Limb (tissue), 2 donors: ENCODE measurements around the gene IRF4.

Experiments
- DNase-seq, 2 donors: peaks; one replicate each; pipeline ENCODE4 v3.0.0-alpha.2; 2016; ENCODE audit errors: extremely low spot score in 2 of 2

The IRF4 gene

DNA sequence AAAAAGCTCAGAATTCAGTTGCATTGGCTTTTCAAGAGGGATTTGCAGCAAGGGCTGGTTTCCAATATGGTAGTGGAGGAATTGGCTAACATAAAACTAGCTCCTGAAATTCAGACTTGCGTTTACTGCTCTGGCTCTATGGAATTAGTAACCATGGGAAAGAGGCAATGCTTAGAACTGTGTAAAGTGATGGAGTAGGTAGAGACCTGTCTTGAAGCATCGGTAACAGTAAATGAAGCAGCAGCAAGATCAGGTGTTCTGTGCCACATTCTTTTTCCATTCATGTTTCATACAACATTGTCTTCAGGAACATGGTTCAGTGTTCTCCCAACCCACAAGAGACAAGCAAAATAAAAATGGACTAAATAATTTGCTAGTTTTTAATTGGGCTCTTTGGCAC lies 6.5 kb downstream of the IRF4 start:
- DNase-seq, result no peak

DNA sequence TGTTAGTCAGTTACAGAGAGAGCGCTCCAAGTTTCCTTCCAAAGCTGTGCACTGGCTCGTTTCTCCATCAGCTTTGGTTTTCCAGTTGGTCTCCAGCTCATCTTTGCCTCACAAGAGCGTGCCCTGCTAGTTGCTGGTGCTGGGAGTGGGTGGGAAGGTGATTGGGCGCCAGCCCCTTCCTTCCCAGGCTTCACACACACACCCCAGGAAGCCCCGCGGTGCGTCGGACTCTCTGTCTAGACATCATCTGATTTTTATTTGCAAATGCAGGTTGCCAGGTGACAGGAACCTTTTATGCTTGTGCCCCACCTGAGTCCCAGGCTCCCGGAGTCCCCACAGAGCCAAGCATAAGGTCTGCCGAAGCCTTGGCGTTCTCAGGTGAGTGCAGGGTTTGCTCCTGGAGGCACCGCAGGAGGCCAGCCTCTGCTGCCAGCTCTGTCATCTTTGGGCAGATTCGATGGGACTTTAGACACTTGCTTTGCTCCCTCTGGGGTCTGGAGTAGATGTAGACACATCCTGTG lies 7.1 kb downstream of the IRF4 start:
- no peak for DNase-seq

DNA sequence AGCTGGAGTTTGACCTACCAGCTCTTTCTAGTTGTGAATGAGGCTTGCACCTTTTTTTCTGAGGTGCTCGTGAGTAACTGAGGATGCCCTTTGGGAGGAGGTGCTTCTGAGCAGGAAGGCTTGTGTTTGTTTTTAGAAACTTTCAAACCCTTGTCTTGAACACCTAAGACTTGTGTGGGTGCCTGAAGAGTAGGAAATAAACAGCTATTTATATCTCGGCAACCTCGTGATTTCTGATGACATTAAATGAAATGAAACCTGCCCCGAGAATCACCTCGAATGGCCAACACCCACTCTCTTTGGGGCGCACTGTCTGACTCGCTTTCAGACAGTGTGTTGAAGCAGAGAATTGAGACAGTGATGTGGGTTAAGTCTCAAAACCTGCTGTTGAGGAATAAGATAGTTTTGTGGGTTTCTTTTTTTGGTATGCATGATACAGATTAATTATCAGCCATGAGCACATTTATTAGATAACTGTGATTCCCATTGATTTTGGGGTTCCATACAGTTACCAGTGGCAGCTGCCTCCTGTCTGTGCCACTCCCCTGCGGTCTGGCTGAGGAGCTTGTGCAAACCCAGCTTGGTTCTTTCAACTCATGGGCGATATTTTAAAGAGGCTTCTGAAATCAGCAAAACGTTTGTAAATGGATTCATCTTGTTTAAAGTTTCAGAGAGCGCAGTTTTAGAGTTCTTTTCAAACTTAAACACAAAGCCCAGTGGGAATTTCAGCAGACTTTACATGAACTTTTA lies 8.4 kb downstream of the IRF4 start:
- DNase-seq, result no peak

DNA sequence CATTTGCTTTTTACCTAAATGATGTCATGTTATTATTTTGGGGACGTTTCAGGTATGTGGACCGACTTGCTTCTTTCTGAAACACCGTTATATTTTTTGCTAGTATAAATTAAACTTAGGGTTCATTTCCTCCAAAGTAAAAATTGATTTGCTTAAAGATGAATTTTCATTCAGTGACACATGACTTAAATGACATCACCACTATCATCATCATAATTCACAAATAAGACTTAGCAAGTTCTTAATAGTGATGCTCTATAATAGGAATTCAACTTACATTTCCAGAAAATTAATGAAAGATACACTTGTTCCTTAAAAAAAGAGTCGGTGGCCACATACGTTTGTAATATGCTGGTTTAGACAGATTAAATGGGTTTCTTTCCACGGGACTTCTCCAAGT lies 9.3 kb downstream of the IRF4 start:
- no peak for DNase-seq

DNA sequence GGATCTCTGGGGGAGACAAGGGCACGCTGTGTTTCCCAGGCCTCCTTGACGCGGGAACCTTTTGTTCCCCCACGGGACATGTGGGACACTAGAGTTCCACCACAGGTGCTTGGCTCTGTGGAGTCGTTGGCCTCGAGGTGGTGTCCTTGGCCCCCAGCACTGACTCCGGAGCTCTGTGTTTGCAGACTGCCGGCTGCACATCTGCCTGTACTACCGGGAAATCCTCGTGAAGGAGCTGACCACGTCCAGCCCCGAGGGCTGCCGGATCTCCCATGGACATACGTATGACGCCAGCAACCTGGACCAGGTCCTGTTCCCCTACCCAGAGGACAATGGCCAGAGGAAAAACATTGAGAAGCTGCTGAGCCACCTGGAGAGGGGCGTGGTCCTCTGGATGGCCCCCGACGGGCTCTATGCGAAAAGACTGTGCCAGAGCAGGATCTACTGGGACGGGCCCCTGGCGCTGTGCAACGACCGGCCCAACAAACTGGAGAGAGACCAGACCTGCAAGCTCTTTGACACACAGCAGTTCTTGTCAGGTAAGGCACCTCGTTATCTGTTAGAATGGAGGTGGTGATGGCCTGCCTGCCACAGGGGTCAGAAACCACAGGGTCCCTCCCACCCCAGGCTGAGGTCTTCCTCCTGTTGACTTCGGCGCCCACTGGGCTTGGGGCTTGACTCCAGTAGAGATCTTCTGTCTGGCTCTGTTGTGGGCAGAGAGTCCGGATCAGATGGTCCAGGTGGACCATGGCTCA lies 9.9 kb downstream of the IRF4 start:
- DNase-seq, result no peak

- DNase-seq, result no peak
Observed at GRCh38 chr6:401994-402640, 10.6 kb downstream of the IRF4 start.

DNA sequence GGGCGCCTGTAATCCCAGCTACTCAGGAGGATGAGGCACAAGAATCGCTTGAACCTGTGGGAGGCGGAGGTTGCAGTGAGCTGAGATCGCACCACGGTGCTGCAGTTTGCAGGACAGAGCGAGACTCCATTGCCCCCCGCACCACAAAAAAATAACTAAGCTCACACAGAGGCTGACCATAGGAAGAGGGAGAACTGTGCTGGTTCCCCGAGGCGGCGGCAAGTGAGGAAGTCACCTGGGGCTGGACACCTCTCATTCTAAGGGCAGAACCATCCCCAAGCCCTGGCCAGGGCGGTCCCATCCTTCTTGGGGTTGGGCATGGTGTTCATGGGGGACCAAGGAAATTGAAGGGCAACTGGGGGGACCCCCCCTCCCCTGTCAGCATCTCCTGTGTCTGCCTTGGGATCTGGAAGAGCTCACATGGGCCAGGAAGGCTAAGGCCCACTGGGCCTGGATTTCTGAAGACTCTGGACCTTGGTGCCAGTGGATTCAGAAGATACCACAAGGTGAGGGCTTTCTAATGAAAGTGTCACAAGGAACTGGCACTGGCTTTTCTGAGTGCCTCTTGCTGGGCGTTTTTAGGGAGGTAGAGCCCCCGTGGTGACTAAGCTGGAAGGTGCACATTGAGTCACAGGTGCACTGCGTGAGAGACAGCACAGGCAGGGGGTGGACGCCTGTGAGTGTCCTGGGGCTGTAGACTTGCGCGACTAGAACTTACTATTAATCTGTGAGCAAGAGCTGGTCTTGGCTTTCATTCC lies 11.5 kb downstream of the IRF4 start:
- no peak for DNase-seq

- DNase-seq, result no peak
Observed at GRCh38 chr6:403659-404655, 12.4 kb downstream of the IRF4 start.

DNA sequence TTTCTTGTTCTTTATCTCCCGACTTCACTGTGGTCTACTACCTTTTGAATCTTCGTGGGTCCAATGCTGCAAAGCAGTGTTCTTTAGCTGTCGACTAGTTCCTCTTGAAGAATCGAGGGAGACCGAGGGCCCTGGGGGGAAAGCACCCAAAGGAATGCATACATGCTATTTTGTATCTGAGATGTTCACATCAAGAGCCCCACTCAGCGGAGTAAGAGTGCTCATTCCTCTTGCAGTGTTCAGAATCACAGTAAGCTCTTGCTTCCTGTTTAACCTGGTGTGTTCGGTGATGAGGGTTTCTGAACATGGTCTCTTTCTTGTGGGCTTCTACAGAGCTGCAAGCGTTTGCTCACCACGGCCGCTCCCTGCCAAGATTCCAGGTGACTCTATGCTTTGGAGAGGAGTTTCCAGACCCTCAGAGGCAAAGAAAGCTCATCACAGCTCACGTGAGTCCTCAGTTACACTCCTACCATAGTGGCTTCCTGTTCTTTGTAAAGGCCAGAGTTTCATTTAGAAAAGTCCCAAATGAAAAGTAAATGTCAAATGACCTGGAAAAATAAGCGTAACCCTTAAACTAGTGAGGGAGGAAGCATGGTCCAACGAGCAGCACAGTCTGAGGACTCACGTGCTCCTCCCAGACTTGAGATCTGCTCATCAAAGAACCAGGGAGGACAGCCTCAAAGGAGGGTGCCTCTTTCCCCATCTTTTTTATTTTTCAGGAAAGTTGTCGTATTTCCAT lies 13.3 kb downstream of the IRF4 start:
- no peak for DNase-seq

- DNase-seq, result no peak
Observed at GRCh38 chr6:408148-408547, 16.6 kb downstream of the IRF4 start.

DNA sequence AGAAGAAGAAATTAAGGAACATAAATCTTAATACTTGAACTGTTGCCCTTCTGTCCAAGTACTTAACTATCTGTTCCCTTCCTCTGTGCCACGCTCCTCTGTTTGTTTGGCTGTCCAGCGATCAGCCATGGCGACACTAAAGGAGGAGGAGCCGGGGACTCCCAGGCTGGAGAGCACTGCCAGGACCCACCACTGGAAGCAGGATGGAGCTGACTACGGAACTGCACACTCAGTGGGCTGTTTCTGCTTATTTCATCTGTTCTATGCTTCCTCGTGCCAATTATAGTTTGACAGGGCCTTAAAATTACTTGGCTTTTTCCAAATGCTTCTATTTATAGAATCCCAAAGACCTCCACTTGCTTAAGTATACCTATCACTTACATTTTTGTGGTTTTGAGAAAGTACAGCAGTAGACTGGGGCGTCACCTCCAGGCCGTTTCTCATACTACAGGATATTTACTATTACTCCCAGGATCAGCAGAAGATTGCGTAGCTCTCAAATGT lies 17.1 kb downstream of the IRF4 start:
- peak; percentile 56 to 62 for DNase-seq

DNA sequence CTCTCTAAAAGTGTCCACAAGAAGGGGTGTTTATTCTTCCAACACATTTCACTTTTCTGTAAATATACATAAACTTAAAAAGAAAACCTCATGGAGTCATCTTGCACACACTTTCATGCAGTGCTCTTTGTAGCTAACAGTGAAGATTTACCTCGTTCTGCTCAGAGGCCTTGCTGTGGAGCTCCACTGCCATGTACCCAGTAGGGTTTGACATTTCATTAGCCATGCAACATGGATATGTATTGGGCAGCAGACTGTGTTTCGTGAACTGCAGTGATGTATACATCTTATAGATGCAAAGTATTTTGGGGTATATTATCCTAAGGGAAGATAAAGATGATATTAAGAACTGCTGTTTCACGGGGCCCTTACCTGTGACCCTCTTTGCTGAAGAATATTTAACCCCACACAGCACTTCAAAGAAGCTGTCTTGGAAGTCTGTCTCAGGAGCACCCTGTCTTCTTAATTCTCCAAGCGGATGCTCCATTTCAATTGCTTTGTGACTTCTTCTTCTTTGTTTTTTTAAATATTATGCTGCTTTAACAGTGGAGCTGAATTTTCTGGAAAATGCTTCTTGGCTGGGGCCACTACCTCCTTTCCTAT lies 17.9 kb downstream of the IRF4 start:
- DNase-seq, result no peak

DNA sequence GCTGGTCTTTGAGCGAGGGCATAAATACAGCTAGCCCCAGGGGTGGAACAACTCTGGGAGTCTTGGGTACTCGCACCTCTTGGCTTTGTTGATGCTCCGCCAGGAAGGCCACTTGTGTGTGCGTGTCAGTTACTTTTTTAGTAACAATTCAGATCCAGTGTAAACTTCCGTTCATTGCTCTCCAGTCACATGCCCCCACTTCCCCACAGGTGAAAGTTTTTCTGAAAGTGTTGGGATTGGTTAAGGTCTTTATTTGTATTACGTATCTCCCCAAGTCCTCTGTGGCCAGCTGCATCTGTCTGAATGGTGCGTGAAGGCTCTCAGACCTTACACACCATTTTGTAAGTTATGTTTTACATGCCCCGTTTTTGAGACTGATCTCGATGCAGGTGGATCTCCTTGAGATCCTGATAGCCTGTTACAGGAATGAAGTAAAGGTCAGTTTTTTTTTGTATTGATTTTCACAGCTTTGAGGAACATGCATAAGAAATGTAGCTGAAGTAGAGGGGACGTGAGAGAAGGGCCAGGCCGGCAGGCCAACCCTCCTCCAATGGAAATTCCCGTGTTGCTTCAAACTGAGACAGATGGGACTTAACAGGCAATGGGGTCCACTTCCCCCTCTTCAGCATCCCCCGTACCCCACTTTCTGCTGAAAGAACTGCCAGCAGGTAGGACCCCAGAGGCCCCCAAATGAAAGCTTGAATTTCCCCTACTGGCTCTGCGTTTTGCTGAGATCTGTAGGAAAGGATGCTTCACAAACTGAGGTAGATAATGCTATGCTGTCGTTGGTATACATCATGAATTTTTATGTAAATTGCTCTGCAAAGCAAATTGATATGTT lies 19.2 kb downstream of the IRF4 start:
- no peak for DNase-seq

GRCh38 chr6:411402-412145 lies 20.0 kb downstream of the IRF4 start:
- DNase-seq, result no peak

GRCh38 chr6:412146-412886 lies 20.8 kb downstream of the IRF4 start:
- no peak for DNase-seq

DNA sequence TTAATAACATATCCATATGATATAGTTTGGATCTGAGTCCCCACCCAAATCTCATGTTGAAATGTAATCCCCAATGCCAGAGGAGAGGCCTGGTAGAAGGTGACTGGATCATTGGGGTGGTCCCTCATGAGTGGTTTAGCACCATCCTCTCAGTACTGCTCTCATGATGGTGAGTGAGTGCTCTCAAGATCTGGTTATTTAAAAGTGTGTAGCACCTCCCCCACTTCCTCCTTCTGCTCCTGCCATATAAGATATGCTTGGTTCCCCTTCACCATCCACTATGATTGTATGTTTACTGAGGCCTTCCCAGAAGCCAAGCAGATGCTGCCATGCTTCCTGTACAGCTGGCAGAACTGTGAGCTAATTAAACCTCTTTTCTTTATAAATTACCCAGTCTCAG lies 22.9 kb downstream of the IRF4 start:
- DNase-seq, result no peak

DNA sequence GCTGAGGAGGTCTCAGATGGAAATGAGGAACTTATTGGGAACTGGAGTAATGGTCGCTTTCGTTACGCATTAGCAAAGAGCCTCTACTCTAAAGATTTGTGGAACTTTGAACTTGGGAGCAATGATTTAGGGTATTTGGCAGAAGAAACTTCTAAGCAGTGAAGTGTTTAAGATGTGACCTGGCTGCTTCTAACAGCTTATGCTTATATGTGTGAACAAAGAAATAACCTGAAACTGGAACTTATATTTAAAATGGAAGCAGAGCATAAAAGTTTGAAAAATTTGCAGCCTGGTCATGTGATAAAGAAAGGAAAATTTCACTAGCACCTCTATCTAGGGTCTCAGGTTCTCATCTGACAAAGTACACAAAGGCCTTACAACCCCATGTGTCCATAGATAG lies 23.5 kb downstream of the IRF4 start:
- DNase-seq, result no peak
